ENCODE measurements around the gene HOXB1.

The HOXB1 gene

GRCh38 chr17:48577330-48577945 lies 46.6 kb upstream of the HOXB1 start:
- no peak for DNase-seq (ENCODE audit: extremely low spot score)
- POLR2A ChIA-PET: interaction anchor here (0.7 kb wide), 1 partner anchor 492 kb away, joined by 3 read pairs; no protein-coding TSS in a partner anchor
- TF ChIP-seq CTCF (IDR thresholded peaks at IDR 0.05; ENCODE audit: control extremely low read depth, extremely low read depth, low read depth, missing control alignments): no peak
- CTCF ChIA-PET: interaction anchor here (1.5 to 3.7 kb wide), 2 partner anchors 10 to 11 kb away, joined by 5 to 13 read pairs; no protein-coding TSS in a partner anchor

- TF ChIP-seq CTCF (IDR thresholded peaks at IDR 0.05; ENCODE audit: control extremely low read depth, extremely low read depth, low read depth, missing control alignments): no peak
- DNase-seq (ENCODE audit: extremely low spot score): no peak
- ChIA-PET CTCF (interaction anchor here (1.5 kb wide), 1 partner anchor 9 kb away, joined by 5 read pairs; no protein-coding TSS in a partner anchor), POLR2A (no interaction called here)
These were observed 45.9 kb upstream of the HOXB1 start for GRCh38 chr17:48576479-48577309.

- DNase-seq (ENCODE audit: extremely low spot score): no peak
- no peak for TF ChIP-seq CTCF (IDR thresholded peaks at IDR 0.05; ENCODE audit: control extremely low read depth, extremely low read depth, low read depth, missing control alignments)
- ChIA-PET CTCF (no interaction called here), POLR2A (no interaction called here)
These were observed 45.1 kb upstream of the HOXB1 start for GRCh38 chr17:48575673-48576478.

- CTCF ChIA-PET: no interaction called here
These were observed 44.3 kb upstream of the HOXB1 start for GRCh38 chr17:48575066-48575582.

GRCh38 chr17:48574505-48575065 lies 43.8 kb upstream of the HOXB1 start:
- DNase-seq (ENCODE audit: extremely low spot score): no peak
- CTCF ChIA-PET: interaction anchor here (1.0 kb wide), 1 partner anchor 104 kb away, joined by 3 read pairs; no protein-coding TSS in a partner anchor
- POLR2A ChIA-PET: no interaction called here
- no peak for TF ChIP-seq CTCF (IDR thresholded peaks at IDR 0.05; ENCODE audit: control extremely low read depth, extremely low read depth, low read depth, missing control alignments)

More at GRCh38 chr17:48575066-48575582, 44.3 kb upstream of the HOXB1 start:
- TF ChIP-seq CTCF (IDR thresholded peaks at IDR 0.05; ENCODE audit: control extremely low read depth, extremely low read depth, low read depth, missing control alignments): no peak
- DNase-seq (ENCODE audit: extremely low spot score): no peak
- POLR2A ChIA-PET: no interaction called here
